Heart right ventricle (tissue), 16 donors: Measurements from ENCODE around the gene PHLDA3. TPM values are rescaled to one million over a fixed set of nuclear protein-coding genes. Genes with fewer than 3 reads are reported as not detected.

ENCODE experiments used
- ATAC-seq, 8 donors: fragments of 200-7000 bp; cut with Tn5 transposase; one replicate each; pipeline ENCODE4 v1.9.1; 2020; ENCODE audit warnings: mild to moderate bottlenecking in 8 of 8, moderate library complexity in 8 of 8, moderate number of reproducible peaks in 1 of 8
- DNase-seq, 2 donors: peaks; one replicate each; pipeline ENCODE4 v3.0.0-alpha.2; 2020
- H3K27ac ChIP-seq, 10 donors: fragments of 200-600 bp; sonication (generic) in 2 of 10; one replicate each; pipeline versions ENCODE4 v1.5.0 to v1.8.0; 2020 to 2022; ENCODE audit warnings: mild to moderate bottlenecking in 3 of 10
- H3K27me3 ChIP-seq, 7 donors: fragments of 200-600 bp; one replicate each; pipeline ENCODE4 v1.8.0; 2021 to 2022; ENCODE audit warnings: mild to moderate bottlenecking in 2 of 7
- H3K36me3 ChIP-seq, 9 donors: fragments of 200-600 bp; sonication (generic) in 1 of 9; one replicate each; pipeline versions ENCODE4 v1.5.0 to v1.8.0; 2020 to 2022; ENCODE audit warnings: mild to moderate bottlenecking in 2 of 9
- H3K4me1 ChIP-seq, 9 donors: fragments of 200-600 bp; sonication (generic) in 1 of 9; one replicate each; pipeline versions ENCODE4 v1.5.0 to v1.8.0; 2020 to 2022; ENCODE audit warnings: mild to moderate bottlenecking in 4 of 9
- H3K4me3 ChIP-seq, 10 donors: fragments of 200-600 bp; sonication (generic) in 2 of 10; one replicate each; pipeline versions ENCODE4 v1.5.0 to v1.8.0; 2020 to 2022; ENCODE audit warnings: mild to moderate bottlenecking in 7 of 10, moderate library complexity in 2 of 10
- H3K9me3 ChIP-seq, 11 donors: fragments of 200-600 bp in 10 of 11; sonication (generic) in 2 of 11; one replicate each; pipeline versions ENCODE4 v1.5.0 to v1.8.0; 2013 to 2022; ENCODE audit warnings: mild to moderate bottlenecking in 2 of 11, control low read depth in 1 of 11, moderate library complexity in 1 of 11
- CTCF ChIP-seq, 9 donors: fragments of 200-600 bp; sonication (generic) in 2 of 9; IDR thresholded peaks; one replicate each; pipeline versions ENCODE4 v1.5.0 to v1.8.0; 2021 to 2022; ENCODE audit warnings: antibody characterized with exemption in 9 of 9, mild to moderate bottlenecking in 5 of 9, moderate library complexity in 1 of 9
- WGBS, 2 donors: extraction: QIAGEN DNeasy Blood & Tissue Kit; methylation state at CpG; one replicate each; pipeline ENCODE4 v1.1.7; 2013; ENCODE audit warnings: inconsistent platforms in 1 of 2; 5-methylcytosine and 5-hydroxymethylcytosine counted together
- intact Hi-C, 10 donors: fragments of 100-400 bp; cut with DNase I; formaldehyde crosslinking; loops; one replicate each; pipeline versions ENCODE4 v1.11.1 to v1.14.2; 2022
- polyA plus RNA-seq, 2 donors: library from polyadenylated mRNA; stranded (reverse); fragments of 200-250 nt; gene quantifications; one replicate each; pipeline ENCODE4 v1.2.3, GENCODE V29; 2013
- total RNA-seq, 10 donors: library from RNA; stranded (reverse); fragmentation: NEBNext Ultra II Directional in 3 of 10; extraction: Animal tissue kit (Norgen Biotek cat#: 25700) in 3 of 10; gene quantifications; one replicate each; pipeline versions ENCODE4 v1.2.1 to v1.2.4, GENCODE V29; 2021 to 2023
- donor health status: Arrhythmogenic right ventricular cardiomyopathy.
- donor health status: ischemic (EF 13 %, LVEDD 7.1; RV severe dilation, severe dysfunction).
- donor health status: healthy with polysubstance abuse.
- donor health status: DM: no; HTN: yes; CAD: no.
- donor health status: DM: no; HTN: no; CAD: no.
- donor health status: ischemic (EF 25% LVEDD 6.9; RV normal size, moderate dysfunction).
- donor health status: ischemic (EF 25% LVEDD 5.7; RV mildly dilated, moderate dysfunction).
- donor health status: healthy.
- donor health status: DM: yes; HTN: yes; CAD: no.
- donor health status: Ischemic cardiomyopathy.
- donor health status: ischemic (EF 35%, LVEDD 5.7; RV mildly dilated, moderate dysfunction).
- donor health status: nonischemic (EF 11% LVEDD 7.7; RV severe dilation, severe dysfunction).
- donor health status: DM: yes; HTN: yes; CAD: no.
- donor health status: PGD.
- donor health status: ischemic (EF 29% LVEDD 5.4; RV normal size, mild dysfunction).
- donor health status: nonischemic (EF 23%, LVEDD 6.1; RV moderate dilation, normal function).

PHLDA3 gene
- total and polyA plus RNA-seq, 12 donors = 14.4 to 40.0 (median 23.6) TPM

- TF ChIP-seq CTCF (IDR thresholded peaks at IDR 0.05) = no peak
- peak overlapping the region in 9 of 10 donors; percentile 13 to 88 (median 78) for H3K27ac ChIP-seq
- intact Hi-C loops = loop anchor here (1.0 to 5.0 kb wide), 8 partner anchors 31 to 67 kb away; no protein-coding TSS in a partner anchor
Observed at GRCh38 chr1:201513498-201514243, 44.7 kb upstream of the PHLDA3 start.

GRCh38 chr1:201511941-201512539 is 43.1 kb upstream of the PHLDA3 start:
- DNase-seq (peak; percentile 76 to 80), ATAC-seq (peak; percentile 67 to 88 (median 81))
- WGBS, 2 donors = 31 to 48% methylated on average over 6 of the region's 6 CpGs
- Histone ChIP-seq H3K36me3 (no peaks in the 10 kb centered on the region), H3K27ac (peak overlapping the region; percentile 49 to 88 (median 77)), H3K27me3 (no peaks in the 10 kb centered on the region), H3K4me1 (peaks cover 7 to 41% (median 33%) of the 10 kb centered on the region in 9 donors), H3K9me3 (no peaks in the 10 kb centered on the region), H3K4me3 (peak overlapping the region in 2 of 10 donors; percentile 4 to 10)
- TF ChIP-seq CTCF (IDR thresholded peaks at IDR 0.05) = peak in 1 of 9 donors; percentile 12
- intact Hi-C loops = loop anchor here (1.0 to 5.0 kb wide), 7 partner anchors 29 to 65 kb away; no protein-coding TSS in a partner anchor

More at GRCh38 chr1:201513498-201514243, 44.7 kb upstream of the PHLDA3 start:
- Histone ChIP-seq H3K9me3 (no peaks in the 10 kb centered on the region), H3K36me3 (no peaks in the 10 kb centered on the region), H3K27me3 (no peaks in the 10 kb centered on the region), H3K4me3 (no peak overlapping the region), H3K4me1 (peaks cover 7 to 30% (median 24%) of the 10 kb centered on the region in 9 donors)
- 89% methylated on average over 6 of the region's 6 CpGs for WGBS, 2 donors
- ATAC-seq = no peak
- no peak for DNase-seq

- Histone ChIP-seq H3K4me1 (peaks cover 7 to 41% (median 35%) of the 10 kb centered on the region in 9 donors), H3K9me3 (no peaks in the 10 kb centered on the region), H3K27me3 (no peaks in the 10 kb centered on the region), H3K27ac (peak overlapping the region; percentile 46 to 88 (median 77)), H3K4me3 (no peak overlapping the region), H3K36me3 (no peaks in the 10 kb centered on the region)
- DNase-seq (no peak), ATAC-seq (no peak)
- WGBS, 2 donors = 61 to 70% methylated on average over 6 of the region's 6 CpGs
- intact Hi-C loops = loop anchor here in 6 of 10 donors (5.0 kb wide), 2 partner anchors 59 to 64 kb away; no protein-coding TSS in a partner anchor
- TF ChIP-seq CTCF (IDR thresholded peaks at IDR 0.05) = no peak
Observed at GRCh38 chr1:201511396-201511940, 42.5 kb upstream of the PHLDA3 start.

- 95 to 97% methylated on average over 1 of the region's 1 CpG for WGBS, 2 donors
Observed at GRCh38 chr1:201510734-201511133, 41.7 kb upstream of the PHLDA3 start.

More at GRCh38 chr1:201510734-201511133, 41.7 kb upstream of the PHLDA3 start:
- Histone ChIP-seq H3K27ac (peak overlapping the region in 4 of 10 donors; percentile 4 to 87 (median 68)), H3K4me3 (no peak overlapping the region), H3K36me3 (no peaks in the 10 kb centered on the region), H3K4me1 (peaks cover 7 to 49% (median 43%) of the 10 kb centered on the region in 9 donors), H3K27me3 (no peaks in the 10 kb centered on the region), H3K9me3 (no peaks in the 10 kb centered on the region)
- no peak for TF ChIP-seq CTCF (IDR thresholded peaks at IDR 0.05)
- intact Hi-C loops = loop anchor here in 6 of 10 donors (5.0 kb wide), 2 partner anchors 58 to 63 kb away; no protein-coding TSS in a partner anchor
- DNase-seq = no peak
- no peak for ATAC-seq
